Activated CD4-positive, CD25-positive, alpha-beta regulatory T cell treated with anti-CD3 and anti-CD28 coated beads, Interleukin-2, amount 50 U/mL, for 24 hours (primary cell): Measurements from ENCODE around the gene ABHD16B.

Source experiments
- ATAC-seq, 2 donors: fragments of 150-1000 bp; cut with Tn5 transposase; one replicate each; pipeline ENCODE4 v1.10.0; 2021; ENCODE audit warnings: mild to moderate bottlenecking in 1 of 2, moderate library complexity in 1 of 2

The ABHD16B gene

GRCh38 chr20:63895952-63896263 is 34.6 kb downstream of the ABHD16B start:
- ATAC-seq, result no peak

DNA sequence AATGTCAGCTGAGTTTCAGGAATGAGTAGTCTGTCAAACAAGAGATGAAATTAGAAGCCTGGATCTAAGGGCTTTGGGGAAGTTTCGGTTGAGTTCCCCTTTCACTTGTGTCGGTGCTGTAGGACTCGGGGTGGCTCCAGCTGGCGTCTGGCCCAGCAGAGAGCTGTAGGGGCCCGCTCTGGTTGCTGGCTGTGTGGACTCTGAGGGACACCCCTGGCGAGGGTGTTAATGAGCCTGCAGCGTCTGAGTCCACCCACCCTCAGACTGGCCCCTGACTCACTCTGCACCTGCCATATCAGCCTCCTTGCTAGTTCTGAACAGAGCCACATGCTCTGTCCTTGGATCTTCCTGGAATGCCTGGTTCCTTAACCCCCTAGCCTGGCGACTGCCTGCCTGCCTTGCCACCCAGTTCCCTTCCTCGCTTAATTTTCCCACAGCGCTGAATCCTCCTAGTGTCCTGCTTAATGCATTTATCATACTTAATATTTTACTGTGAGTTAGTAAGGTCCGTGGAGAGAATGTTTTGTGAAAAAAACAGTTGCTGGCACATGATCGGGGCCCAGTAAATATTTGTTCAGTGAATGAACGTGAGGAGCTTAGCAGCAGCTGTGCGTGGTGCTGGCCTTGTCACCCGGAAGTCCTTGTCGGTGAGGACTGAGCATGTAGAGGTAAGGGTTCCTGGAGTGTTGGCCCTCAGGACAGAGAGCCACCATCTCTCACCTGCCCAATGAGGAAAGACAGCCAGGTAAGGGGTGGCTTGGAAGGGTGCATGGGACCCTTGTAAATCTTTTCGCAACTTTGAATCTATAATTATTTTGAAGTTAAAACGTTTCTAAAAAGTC is 35.2 kb downstream of the ABHD16B start:
- peak; percentile 30 to 48 for ATAC-seq

- ATAC-seq, result no peak
Measured at GRCh38 chr20:63897978-63898561, 36.8 kb downstream of the ABHD16B start.

GRCh38 chr20:63898882-63899558 is 37.7 kb downstream of the ABHD16B start:
- ATAC-seq, result no peak

GRCh38 chr20:63900413-63900812 is 39.1 kb downstream of the ABHD16B start:
- no peak for ATAC-seq

- ATAC-seq, result no peak
Measured at GRCh38 chr20:63903796-63904561, 42.7 kb downstream of the ABHD16B start.

DNA sequence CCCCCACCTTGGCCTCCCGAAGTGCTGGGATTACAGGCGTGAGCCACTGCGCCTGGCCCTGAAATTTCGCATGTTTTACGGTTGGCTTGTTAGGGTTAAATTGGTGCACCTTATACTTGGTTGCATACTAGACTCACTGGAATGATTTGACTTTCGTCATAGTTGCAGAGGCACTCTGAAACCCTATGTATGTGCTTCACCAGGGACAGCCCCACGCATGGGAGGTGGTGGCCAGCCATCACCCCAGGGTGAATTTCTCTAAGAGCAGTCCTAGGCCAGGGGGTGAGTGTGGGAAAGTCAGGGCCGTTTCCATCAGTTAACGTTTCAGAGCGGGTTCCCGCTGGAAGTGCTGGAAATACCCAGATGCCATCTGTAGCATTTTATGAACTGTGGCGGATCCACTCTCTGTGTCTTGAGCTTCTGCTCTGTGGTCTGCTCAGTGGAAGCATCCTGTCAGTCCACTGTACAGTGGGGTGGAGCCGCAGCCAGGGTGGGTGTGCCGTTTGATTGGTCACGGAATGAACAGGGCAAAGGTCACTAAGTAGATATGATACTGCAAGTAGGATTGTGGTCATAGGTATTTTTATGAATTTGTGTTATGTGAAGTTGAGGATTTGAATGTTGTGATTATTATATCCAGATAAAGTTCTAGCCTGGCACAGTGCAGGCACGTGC is 46.8 kb downstream of the ABHD16B start:
- ATAC-seq, result no peak

- no peak for ATAC-seq
Measured at GRCh38 chr20:63911176-63911575, 49.9 kb downstream of the ABHD16B start.
